GM18907 (cell line): ENCODE data around the gene NRIP3.

Experiments
- ATAC-seq: cut with Tn5 transposase; IDR thresholded peaks from one replicate; pipeline ENCODE4 v1.9.1; 2021; ENCODE audit warnings: mild to moderate bottlenecking, moderate library complexity; ENCODE audit not compliant: unreplicated experiment

The NRIP3 gene

GRCh38 chr11:8933931-8934330, 69.9 kb downstream of the NRIP3 start:
- ATAC-seq: no peak

GRCh38 chr11:8932564-8933180, 71.1 kb downstream of the NRIP3 start, which contains the start of gene C11orf16:
Gene C11orf16 (minus strand): TSS chr11:8932947. CDS start chr11:8932308, 639 bp downstream.
- no peak for ATAC-seq
